H9 (cell line): ENCODE results near the gene CDC42SE1. TPM values are rescaled to one million over a fixed set of nuclear protein-coding genes. Genes with fewer than 3 reads are reported as not detected.

Source experiments
- DNase-seq: peaks from one replicate; pipeline ENCODE4 v3.0.0-alpha.2; 2017
- H2AFZ ChIP-seq: one replicate; pipeline ENCODE4 v1.6.1; 2013; ENCODE audit warnings: mild to moderate bottlenecking, low read length, control low read depth, moderate library complexity
- H2AK5ac ChIP-seq: 2 replicates; pipeline ENCODE4 v1.6.1; 2013; ENCODE audit warnings: low read length, control low read depth, mixed read lengths; ENCODE audit not compliant: insufficient read length
- H2BK120ac ChIP-seq: one replicate; pipeline ENCODE4 v1.6.1; 2013; ENCODE audit warnings: low read depth, mild to moderate bottlenecking, low read length, control low read depth, inconsistent platforms; ENCODE audit not compliant: poor library complexity, severe bottlenecking
- H2BK12ac ChIP-seq: 2 replicates; pipeline ENCODE4 v1.6.1; 2013; ENCODE audit warnings: low read length, control low read depth, mixed read lengths, low read depth; ENCODE audit not compliant: insufficient read length
- H2BK15ac ChIP-seq: 2 replicates; pipeline ENCODE4 v1.6.1; 2013; ENCODE audit warnings: low read depth, low read length, control low read depth
- H2BK20ac ChIP-seq: one replicate; pipeline ENCODE4 v1.6.1; 2013; ENCODE audit warnings: low read depth, mild to moderate bottlenecking, low read length, control low read depth, inconsistent platforms; ENCODE audit not compliant: poor library complexity, severe bottlenecking
- H2BK5ac ChIP-seq: 2 replicates; pipeline ENCODE4 v1.6.1; 2013; ENCODE audit warnings: low read length, control low read depth, mixed read lengths; ENCODE audit not compliant: insufficient read length
- H3K14ac ChIP-seq: 2 replicates; pipeline ENCODE4 v1.6.1; 2013; ENCODE audit warnings: low read length, control low read depth; ENCODE audit not compliant: insufficient read depth
- H3K18ac ChIP-seq: 2 replicates; pipeline ENCODE4 v1.6.1; 2013; ENCODE audit warnings: low read depth, mild to moderate bottlenecking, mixed read lengths, low read length, control low read depth; ENCODE audit not compliant: insufficient read length
- H3K23ac ChIP-seq: 2 replicates; pipeline ENCODE4 v1.6.1; 2013; ENCODE audit warnings: low read length, control low read depth, mixed read lengths, low read depth; ENCODE audit not compliant: insufficient read length
- H3K23me2 ChIP-seq: 2 replicates; pipeline ENCODE4 v1.6.1; 2013; ENCODE audit warnings: low read depth, mild to moderate bottlenecking, mixed read lengths, low read length, control low read depth; ENCODE audit not compliant: insufficient read length, poor library complexity, severe bottlenecking
- H3K27ac ChIP-seq: 2 replicates; pipeline ENCODE4 v1.5.1; 2013; ENCODE audit warnings: low read length, control low read depth, mixed read lengths, low read depth; ENCODE audit not compliant: insufficient read length
- H3K27me3 ChIP-seq: 2 replicates; pipeline ENCODE4 v1.6.1; 2013; ENCODE audit warnings: low read length, control low read depth, inconsistent platforms; ENCODE audit not compliant: insufficient read depth
- H3K4ac ChIP-seq: 2 replicates; pipeline ENCODE4 v1.6.1; 2013; ENCODE audit warnings: low read depth, mild to moderate bottlenecking, control low read depth, inconsistent platforms, low read length, moderate library complexity
- H3K4me1 ChIP-seq: 2 replicates; pipeline ENCODE4 v1.6.1; 2013; ENCODE audit warnings: low read length, control low read depth, inconsistent platforms; ENCODE audit not compliant: insufficient read depth
- H3K4me2 ChIP-seq: 2 replicates; pipeline ENCODE4 v1.6.1; 2013; ENCODE audit warnings: low read length, control low read depth, mixed read lengths; ENCODE audit not compliant: insufficient read length, insufficient read depth
- H3K56ac ChIP-seq: 2 replicates; pipeline ENCODE4 v1.6.1; 2013; ENCODE audit warnings: low read depth, mild to moderate bottlenecking, mixed read lengths, low read length, control low read depth; ENCODE audit not compliant: insufficient read length
- H3K79me1 ChIP-seq: 2 replicates; pipeline ENCODE4 v1.6.1; 2013; ENCODE audit warnings: low read depth, mild to moderate bottlenecking, moderate library complexity, low read length, control low read depth, inconsistent platforms; ENCODE audit not compliant: insufficient read depth, poor library complexity, severe bottlenecking
- H3K79me2 ChIP-seq: 2 replicates; pipeline ENCODE4 v1.6.1; 2013; ENCODE audit warnings: low read length, control low read depth, inconsistent platforms; ENCODE audit not compliant: insufficient read depth
- H3K9ac ChIP-seq: 2 replicates; pipeline ENCODE4 v1.6.1; 2013; ENCODE audit warnings: low read length, control low read depth, mixed read lengths; ENCODE audit not compliant: insufficient read length; ENCODE audit errors: extremely low read depth
- H3K9me3 ChIP-seq: one replicate; pipeline ENCODE4 v1.6.1; 2013; ENCODE audit warnings: low read depth, low read length, inconsistent platforms; ENCODE audit not compliant: control insufficient read depth
- H3T11ph ChIP-seq: one replicate; pipeline ENCODE4 v1.6.1; 2013; ENCODE audit warnings: mild to moderate bottlenecking, low read length, control low read depth, inconsistent platforms
- H4K20me1 ChIP-seq: one replicate; pipeline ENCODE4 v1.6.1; 2013; ENCODE audit not compliant: control insufficient read depth, insufficient read length, insufficient read depth
- H4K5ac ChIP-seq: 2 replicates; pipeline ENCODE4 v1.6.1; 2013; ENCODE audit warnings: low read depth, mild to moderate bottlenecking, mixed read lengths, low read length, control low read depth; ENCODE audit not compliant: insufficient read length
- H4K8ac ChIP-seq: replicated peaks from 2 replicates; pipeline ENCODE4 v1.6.1; 2013; ENCODE audit warnings: low read length, control low read depth, mixed read lengths, low read depth; ENCODE audit not compliant: insufficient read length
- H4K91ac ChIP-seq: 2 replicates; pipeline ENCODE4 v1.6.1; 2013; ENCODE audit warnings: low read depth, mild to moderate bottlenecking, moderate library complexity, mixed read lengths, low read length, control low read depth; ENCODE audit not compliant: insufficient read length
- H3K27ac Mint-ChIP-seq, 3 experiments: 2 replicates in 2 of 3; 3 replicates in 1 of 3; pipeline ENCODE4 v1.8.0; 2020 to 2021; ENCODE audit warnings: mixed read lengths in 3 of 3, mild to moderate bottlenecking in 1 of 3, moderate library complexity in 1 of 3
- H3K27me3 Mint-ChIP-seq: 2 replicates; pipeline ENCODE4 v1.8.0; 2021; ENCODE audit warnings: low read depth, mild to moderate bottlenecking, moderate library complexity, mixed read lengths
- H3K36me3 Mint-ChIP-seq, 3 experiments: 2 replicates in 2 of 3; 3 replicates in 1 of 3; pipeline ENCODE4 v1.8.0; 2020 to 2021; ENCODE audit warnings: low read depth in 3 of 3, mixed read lengths in 3 of 3; ENCODE audit not compliant: insufficient read depth in 1 of 3
- H3K4me1 Mint-ChIP-seq, 2 experiments: 2 replicates each; pipeline ENCODE4 v1.8.0; 2020; ENCODE audit warnings: mixed read lengths in 2 of 2
- H3K4me3 Mint-ChIP-seq, 2 experiments: 2 replicates in 1 of 2; 3 replicates in 1 of 2; pipeline ENCODE4 v1.8.0; 2020 to 2021; ENCODE audit warnings: mild to moderate bottlenecking in 2 of 2, mixed read lengths in 2 of 2, moderate library complexity in 1 of 2
- H3K9me3 Mint-ChIP-seq, 2 experiments: 2 replicates in 1 of 2; 3 replicates in 1 of 2; pipeline ENCODE4 v1.8.0; 2020; ENCODE audit warnings: mild to moderate bottlenecking in 2 of 2, mixed read lengths in 2 of 2, moderate library complexity in 1 of 2
- CTCF ChIP-seq: fragments of 200-600 bp; sonication (generic); conservative IDR thresholded peaks from 3 replicates; pipeline ENCODE4 v1.8.0; 2021; ENCODE audit warnings: antibody characterized with exemption, mild to moderate bottlenecking
- total RNA-seq: library from RNA; stranded (reverse); gene quantifications from 2 replicates; pipeline ENCODE4 v1.2.1, GENCODE V29; 2021

CDC42SE1 gene
- total RNA-seq, 1 experiment from 2014 or later: 87.3 TPM

- peaks cover 0 to 8% (median 5%) of the 10 kb centered on the region in 3 experiments; a peak in 2 of 7 replicates for H3K36me3 Mint-ChIP-seq
- peaks cover 28 to 34% of the 10 kb centered on the region in 2 experiments for H3K4me1 Mint-ChIP-seq
- H3K79me2 ChIP-seq: no peaks in the 10 kb centered on the region
- H3T11ph ChIP-seq: no peak overlapping the region
- no peak overlapping the region for H3K56ac ChIP-seq
- H4K5ac ChIP-seq: no peak overlapping the region
- no peaks in the 10 kb centered on the region for H4K20me1 ChIP-seq
- no peak overlapping the region for H3K9ac ChIP-seq
- TF ChIP-seq CTCF: no peak
- H2BK15ac ChIP-seq: no peak overlapping the region
- no peak overlapping the region for H2BK20ac ChIP-seq
- H3K4me2 ChIP-seq: no peak overlapping the region
- no peak for DNase-seq
- H3K18ac ChIP-seq: no peak overlapping the region
- no peak overlapping the region for H3K4me3 Mint-ChIP-seq
- no peaks in the 10 kb centered on the region for H3K9me3 ChIP-seq
- H4K8ac ChIP-seq: no peak overlapping the region
- H3K27me3 Mint-ChIP-seq: no peaks in the 10 kb centered on the region; the same call in 1 of the 2 replicates
- no peaks in the 10 kb centered on the region for H3K27me3 ChIP-seq
- H4K91ac ChIP-seq: no peak overlapping the region
- no peak overlapping the region for H3K23ac ChIP-seq
- no peak overlapping the region for H3K14ac ChIP-seq
- H3K27ac ChIP-seq: no peak overlapping the region
- H2AK5ac ChIP-seq: no peak overlapping the region
- no peak overlapping the region for H2BK5ac ChIP-seq
- H3K9me3 Mint-ChIP-seq: no peaks in the 10 kb centered on the region; a peak in 1 of 5 replicates
- no peak overlapping the region for H2BK120ac ChIP-seq
- H3K27ac Mint-ChIP-seq: no peak overlapping the region
- peaks cover 4% of the 10 kb centered on the region for H3K23me2 ChIP-seq
- H3K4ac ChIP-seq: no peak overlapping the region
- no peak overlapping the region for H2AFZ ChIP-seq
- H3K79me1 ChIP-seq: no peaks in the 10 kb centered on the region
- peaks cover 8% of the 10 kb centered on the region; the same call in 1 of the 2 replicates for H3K4me1 ChIP-seq
- H2BK12ac ChIP-seq: no peak overlapping the region
Measured at GRCh38 chr1:151003180-151003579, 56.2 kb downstream of the CDC42SE1 start.
